Measurements from ENCODE around the gene ACO2.

ACO2 gene

DNA sequence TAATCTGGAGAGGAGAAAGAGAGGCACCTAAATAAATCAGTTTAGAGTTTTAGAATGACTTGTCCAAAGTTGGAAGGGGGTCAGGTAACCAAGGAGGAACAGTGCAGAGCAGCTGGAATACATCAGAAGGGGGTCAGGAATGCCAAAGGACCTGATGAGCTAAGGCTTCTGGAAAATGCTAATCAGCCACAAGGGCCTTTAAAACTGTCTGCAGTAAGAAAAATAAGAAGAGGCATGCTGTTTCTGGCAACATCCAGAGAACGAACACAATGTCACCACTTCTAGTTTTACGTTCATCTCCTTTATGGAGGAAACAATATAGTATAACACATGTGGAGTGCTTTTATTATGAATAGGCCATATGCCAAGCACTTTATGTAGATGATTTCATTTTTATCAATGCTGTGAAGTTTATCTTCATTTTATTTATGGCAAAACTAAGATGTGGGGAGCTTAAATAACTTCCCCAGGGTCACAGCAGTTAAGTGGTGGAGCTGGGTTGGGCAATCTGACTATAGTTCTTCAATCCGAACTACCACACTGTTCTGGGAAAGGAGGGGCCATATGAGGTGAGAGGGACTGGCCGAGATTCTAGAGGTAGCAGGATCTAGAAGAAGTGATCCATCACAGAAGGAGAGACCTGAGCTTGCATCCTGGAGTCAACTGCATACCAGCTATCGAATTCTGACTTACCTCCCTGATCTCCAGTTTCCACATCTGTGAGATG is 22.6 kb downstream of the ACO2 start:
- no peak for DNase-seq

GRCh38 chr22:41498303-41498835 is 29.5 kb downstream of the ACO2 start:
- DNase-seq: no peak

DNA sequence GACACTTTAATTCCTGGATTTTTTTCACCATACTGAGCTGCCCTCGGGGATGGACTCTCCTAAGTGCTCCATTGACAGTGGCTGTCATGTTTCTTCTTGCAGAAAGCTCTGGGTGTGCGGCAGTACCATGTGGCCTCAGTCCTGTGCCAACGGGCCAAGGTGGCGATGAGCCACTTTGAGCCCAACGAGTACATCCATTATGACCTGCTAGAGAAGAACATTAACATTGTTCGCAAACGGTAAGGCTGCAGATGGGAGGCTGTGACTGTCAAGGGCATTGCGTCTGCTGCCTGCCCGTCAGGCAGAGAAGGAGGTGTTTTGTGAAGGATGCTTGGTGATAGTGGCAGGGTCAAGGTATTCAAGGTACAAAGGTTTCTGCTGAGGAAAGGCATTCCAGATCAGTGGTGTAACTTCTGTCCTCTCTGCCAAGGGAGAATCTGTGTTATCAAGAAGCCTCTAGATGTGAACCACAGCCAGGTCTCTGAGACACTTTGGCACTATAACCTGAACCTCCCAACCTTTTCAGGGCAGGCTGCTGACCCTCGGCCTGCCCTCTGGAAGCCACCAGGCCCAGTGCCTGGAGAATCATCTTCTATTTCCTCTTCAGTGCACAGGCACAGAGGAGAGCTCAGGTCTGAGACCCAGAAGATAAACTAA is 30.8 kb downstream of the ACO2 start:
- no peak for DNase-seq

- no peak for DNase-seq
Measured at GRCh38 chr22:41500303-41500702, 31.4 kb downstream of the ACO2 start.

GRCh38 chr22:41501209-41501608 is 32.3 kb downstream of the ACO2 start:
- DNase-seq: no peak

DNA sequence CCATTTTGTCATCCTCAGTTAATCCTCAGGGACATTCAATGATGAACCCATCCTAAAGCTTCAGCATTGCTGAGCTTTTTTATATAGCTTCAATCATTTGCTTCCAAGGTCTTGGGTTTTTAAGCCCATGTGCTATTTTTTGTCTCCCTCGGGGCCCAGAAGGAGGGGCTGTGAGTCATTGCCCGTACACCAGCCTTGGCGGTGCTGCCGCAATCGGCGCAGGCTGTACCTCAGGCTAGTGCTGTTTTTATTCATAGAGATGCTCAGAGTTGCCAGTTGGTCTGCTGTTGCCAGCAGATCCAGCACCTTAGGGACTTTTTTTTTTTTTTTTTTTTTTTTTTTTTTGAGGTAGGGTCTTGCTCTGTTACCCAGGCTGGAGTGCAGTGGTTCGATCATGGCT is 35.5 kb downstream of the ACO2 start:
- no peak for DNase-seq

- no peak for DNase-seq
Measured at GRCh38 chr22:41504816-41505215, 35.9 kb downstream of the ACO2 start.

GRCh38 chr22:41505511-41506220 is 36.7 kb downstream of the ACO2 start:
- no peak for DNase-seq

GRCh38 chr22:41507330-41508063 is 38.6 kb downstream of the ACO2 start:
- DNase-seq: no peak

DNA sequence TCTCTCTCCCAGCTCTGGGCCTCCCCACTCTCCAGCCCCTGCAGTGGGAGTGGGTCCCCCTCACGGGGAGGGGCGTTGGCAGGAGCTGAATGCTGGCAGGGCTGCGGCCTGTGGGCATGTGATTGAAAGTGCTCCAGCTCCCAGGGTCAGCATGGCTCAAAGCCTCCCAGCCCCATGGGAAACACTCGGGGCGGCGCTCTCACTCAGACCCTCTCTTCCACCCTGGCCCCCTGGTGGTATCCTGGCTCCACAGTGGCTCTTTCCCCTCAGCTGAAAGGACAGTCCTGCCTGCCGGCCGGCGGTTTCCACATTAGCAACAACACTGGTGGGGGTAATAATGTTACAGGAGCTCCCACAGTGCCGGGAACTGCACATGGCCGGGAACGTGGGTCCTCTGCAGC is 39.9 kb downstream of the ACO2 start:
- no peak for DNase-seq

DNA sequence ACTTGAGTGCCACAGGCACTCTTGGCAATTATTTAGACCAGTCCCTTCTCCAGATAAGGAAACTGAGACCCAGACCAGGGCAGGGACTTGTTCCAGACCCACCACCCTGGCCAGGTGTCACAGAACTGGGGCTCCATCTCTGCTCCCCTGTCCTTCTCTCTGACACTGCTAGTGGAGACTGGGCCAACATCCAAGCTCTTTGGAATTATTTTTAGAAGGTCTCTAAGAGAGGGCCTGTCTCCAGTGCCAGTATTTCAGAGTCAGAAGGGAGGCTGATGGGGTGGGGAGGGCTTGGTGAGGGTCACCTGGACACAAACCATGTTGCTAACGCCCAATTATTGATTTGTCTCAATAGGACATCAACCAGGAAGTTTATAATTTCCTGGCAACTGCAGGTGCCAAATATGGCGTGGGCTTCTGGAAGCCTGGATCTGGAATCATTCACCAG is 42.6 kb downstream of the ACO2 start:
- no peak for DNase-seq

- no peak for DNase-seq
Measured at GRCh38 chr22:41512421-41513194, 43.7 kb downstream of the ACO2 start.

DNA sequence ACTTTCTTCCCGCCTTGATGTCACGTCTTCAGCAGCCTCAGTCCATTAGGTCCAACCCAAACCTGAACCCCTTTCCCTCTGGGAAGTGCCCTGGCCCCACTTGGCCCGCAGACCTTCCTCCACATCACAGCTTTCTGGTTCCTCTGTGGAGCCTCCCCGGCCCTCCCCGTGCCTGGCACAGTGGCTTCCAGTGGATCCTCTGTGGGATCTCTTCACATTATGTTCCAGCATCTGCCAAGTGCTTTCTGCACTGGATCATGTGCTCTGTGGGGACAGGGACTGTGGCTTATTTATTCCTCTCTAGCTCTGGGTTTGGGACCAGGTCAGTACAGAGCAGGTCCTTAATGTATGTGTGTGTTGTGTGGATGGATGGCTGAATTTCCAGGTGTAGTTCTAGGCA is 44.5 kb downstream of the ACO2 start:
- DNase-seq: no peak

GRCh38 chr22:41516462-41516861 is 47.5 kb downstream of the ACO2 start:
- DNase-seq: no peak

DNA sequence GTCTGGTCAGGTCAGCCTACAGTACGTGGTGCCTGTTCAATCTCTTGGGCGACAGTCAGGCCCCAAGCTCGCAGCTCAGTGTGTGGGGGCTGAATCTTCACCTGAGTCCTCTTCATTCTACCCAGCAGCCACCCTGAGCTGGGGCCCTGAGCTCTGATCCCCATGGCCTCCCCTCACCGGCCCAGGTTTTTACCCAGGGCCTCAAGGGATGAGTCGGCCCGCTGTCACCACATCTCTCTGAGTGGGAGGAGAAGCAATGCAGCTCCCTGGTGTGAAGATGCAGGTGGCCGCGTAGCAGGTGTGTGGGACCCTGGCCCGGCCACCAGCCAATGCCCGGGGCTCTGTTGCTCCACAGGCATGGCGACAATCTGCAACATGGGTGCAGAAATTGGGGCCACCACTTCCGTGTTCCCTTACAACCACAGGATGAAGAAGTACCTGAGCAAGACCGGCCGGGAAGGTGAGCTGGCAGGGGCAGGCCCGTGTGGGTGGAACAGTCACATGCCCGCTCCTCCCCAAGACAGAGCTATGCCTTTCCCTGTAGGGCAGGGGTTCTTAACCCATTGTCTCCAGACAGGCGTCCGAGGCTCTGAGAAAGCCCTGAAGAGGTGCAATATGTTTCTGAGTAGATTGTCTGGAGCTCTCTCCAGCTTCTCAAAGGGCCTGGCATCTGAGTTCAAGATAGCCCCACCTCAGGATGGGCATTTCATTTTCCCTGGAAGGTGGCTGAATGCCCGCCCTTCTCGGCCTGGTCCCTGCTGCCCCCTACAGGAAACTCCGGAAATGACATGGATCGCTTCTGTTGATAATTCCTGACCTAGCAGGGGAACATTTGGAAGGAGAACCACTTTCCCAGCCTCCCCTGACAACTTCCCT is 48.5 kb downstream of the ACO2 start:
- peak in 1 of 2 experiments; percentile 33 for DNase-seq

- no peak for DNase-seq
Measured at GRCh38 chr22:41518048-41518347, 49.1 kb downstream of the ACO2 start.

DNA sequence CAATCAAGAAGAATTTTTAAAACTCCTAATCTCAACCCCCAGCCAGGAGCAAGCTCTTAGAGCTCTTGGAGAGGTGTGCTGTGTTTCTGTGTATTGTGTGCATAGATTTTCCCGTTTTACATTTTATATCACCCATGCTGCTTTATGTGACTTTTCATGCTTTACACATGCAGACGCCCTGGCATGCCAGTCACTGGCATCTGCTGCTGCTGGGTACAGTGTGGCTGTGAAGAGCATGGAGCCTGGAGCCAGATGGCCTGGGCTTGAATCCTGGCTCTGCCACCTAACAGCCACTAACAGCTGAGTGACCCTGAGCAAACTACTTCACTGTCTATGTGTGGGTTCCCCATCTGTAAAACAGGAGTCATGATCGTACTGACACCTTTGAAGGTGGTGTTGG is 52.2 kb downstream of the ACO2 start:
- DNase-seq: no peak

DNA sequence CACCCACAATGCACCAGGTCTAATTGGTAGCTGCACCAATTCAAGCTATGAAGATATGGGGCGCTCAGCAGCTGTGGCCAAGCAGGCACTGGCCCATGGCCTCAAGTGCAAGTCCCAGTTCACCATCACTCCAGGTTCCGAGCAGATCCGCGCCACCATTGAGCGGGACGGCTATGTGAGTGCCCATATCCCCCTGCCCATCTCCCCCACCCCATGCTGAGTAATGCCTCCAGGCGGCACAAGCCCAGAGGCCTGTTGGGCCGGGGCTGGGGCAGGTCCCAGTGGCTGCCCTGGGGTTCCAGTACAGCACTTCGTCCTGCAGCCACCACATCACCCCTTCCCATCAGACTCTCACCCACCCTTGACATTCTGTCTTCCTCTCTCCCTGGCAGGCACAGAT is 53.9 kb downstream of the ACO2 start:
- DNase-seq: no peak

- no peak for DNase-seq
Measured at GRCh38 chr22:41523464-41524221, 54.7 kb downstream of the ACO2 start.

- DNase-seq: no peak
Measured at GRCh38 chr22:41524251-41524661, 55.3 kb downstream of the ACO2 start.

All from stimulated activated CD4-positive, alpha-beta T cell treated with anti-CD3 and anti-CD28 coated beads, Interleukin-4, amount 100 ng/mL, for 4 hours (primary cell).